K562 (cell line): ENCODE measurements around the gene SNX14. TPM values are rescaled to one million over a fixed set of nuclear protein-coding genes. Genes with fewer than 3 reads are reported as not detected.

Experiments used
- CREBBP ChIP-seq: IDR thresholded peaks from one replicate; pipeline ENCODE4 v1.6.1; 2012; ENCODE audit warnings: low read depth, mild to moderate bottlenecking, control low read depth, inconsistent platforms, low read length
- DACH1 ChIP-seq: fragments of 450-650 bp; IDR thresholded peaks from 2 replicates; pipeline ENCODE4 v1.6.1; 2018; ENCODE audit not compliant: partially characterized antibody
- ELF1 ChIP-seq: fragments of 200-800 bp; sonication (Bioruptor generic); IDR thresholded peaks from 2 replicates; pipeline ENCODE4 v1.6.1; 2016; ENCODE audit warnings: missing genetic modification characterization, missing compliant biosample characterization
- FOXA3 ChIP-seq, 2 experiments: fragments of 450-650 bp in 1 of 2; sonication (generic) in 1 of 2; formaldehyde crosslinking; IDR thresholded peaks in 1 of 2; conservative IDR thresholded peaks in 1 of 2; 2 replicates each; pipeline versions ENCODE4 v1.4.0 to v1.8.0; 2020 to 2022; ENCODE audit warnings: mild to moderate bottlenecking in 2 of 2, missing genetic modification reagents in 1 of 2
- HDAC1 ChIP-seq, 2 experiments: fragments of 450-650 bp; IDR thresholded peaks; 2 replicates each; pipeline ENCODE4 v1.6.1; 2016 to 2017; ENCODE audit warnings: inconsistent platforms in 1 of 2, mild to moderate bottlenecking in 1 of 2, moderate library complexity in 1 of 2
- HIVEP1 ChIP-seq: fragments of 250-450 bp; sonication (Bioruptor Pico); IDR thresholded peaks from 2 replicates; pipeline ENCODE4 v1.4.0; 2020; ENCODE audit warnings: mild to moderate bottlenecking
- L3MBTL2 ChIP-seq: fragments of 450-650 bp; IDR thresholded peaks from 2 replicates; pipeline ENCODE4 v1.6.1; 2016; ENCODE audit warnings: mild to moderate bottlenecking, moderate library complexity
- MCM2 ChIP-seq: fragments of 450-650 bp; IDR thresholded peaks from 2 replicates; pipeline ENCODE4 v1.6.1; 2017; ENCODE audit warnings: low read depth, mild to moderate bottlenecking
- MEF2D ChIP-seq: conservative IDR thresholded peaks from 2 replicates; pipeline ENCODE4 v1.6.1; 2016; ENCODE audit warnings: low read depth, missing genetic modification characterization, missing compliant biosample characterization
- NONO ChIP-seq, 2 experiments: fragments of 200-400 bp in 1 of 2; fragments of 450-650 bp in 1 of 2; formaldehyde crosslinking in 1 of 2; IDR thresholded peaks; 2 replicates each; pipeline ENCODE4 v1.6.1; 2017; ENCODE audit warnings: low read depth in 2 of 2, mild to moderate bottlenecking in 2 of 2, moderate library complexity in 2 of 2, low read length in 1 of 2
- PHF21A ChIP-seq: fragments of 450-650 bp; IDR thresholded peaks from 2 replicates; pipeline ENCODE4 v1.6.1; 2017; ENCODE audit warnings: low read depth, borderline replicate concordance
- SRSF7 ChIP-seq: fragments of 200-400 bp; formaldehyde crosslinking; optimal IDR thresholded peaks from 2 replicates; pipeline ENCODE3; 2017; ENCODE audit warnings: mild to moderate bottlenecking, low read depth, low read length
- ZBTB17 ChIP-seq: fragments of 450-650 bp; formaldehyde crosslinking; IDR thresholded peaks from 2 replicates; pipeline ENCODE4 v1.4.0; 2020; ENCODE audit warnings: mild to moderate bottlenecking
- ZNF253 ChIP-seq: fragments of 250-450 bp; sonication (Bioruptor Pico); conservative IDR thresholded peaks from 2 replicates; pipeline ENCODE4 v1.6.1; 2021; ENCODE audit warnings: mild to moderate bottlenecking
- ZNF699 ChIP-seq: fragments of 250-450 bp; sonication (Bioruptor Pico); IDR thresholded peaks from 2 replicates; pipeline ENCODE4 v1.8.0; 2021; ENCODE audit warnings: mild to moderate bottlenecking, moderate library complexity; ENCODE audit not compliant: insufficient replicate concordance
- polyA plus RNA-seq, 8 experiments: library from polyadenylated mRNA; depleted of rRNA in 4 of 8; stranded (reverse) in 5 of 8; unstranded in 3 of 8; fragments of >200 nt; fragmentation: Nextera tagmentation in 2 of 8; fragmentation: Illumina TruSeq in 1 of 8; extraction: Ambion mirVana in 2 of 8; extraction: Trizol in 1 of 8; gene quantifications; 2 replicates each; pipeline versions ENCODE4 v1.2.1 to v1.2.3, GENCODE V29; 2011 to 2014; ENCODE audit warnings: inconsistent platforms in 1 of 8, missing spikeins in 1 of 8
- total RNA-seq, 7 experiments: library from RNA; depleted of rRNA in 6 of 7; stranded (reverse); fragments of >200 nt in 6 of 7; fragmentation: Illumina TruSeq in 2 of 7; extraction: Trizol in 2 of 7; gene quantifications; 2 replicates each; pipeline versions ENCODE4 v1.2.1 to v1.2.3, GENCODE V29; 2011 to 2021; ENCODE audit warnings: low replicate concordance in 1 of 7
- TF ChIP-seq, protein P1 (sequence below): fragments of 450-650 bp; IDR thresholded peaks from 2 replicates; pipeline ENCODE4 v1.7.0; 2016; ENCODE audit warnings: borderline replicate concordance
- TF ChIP-seq, protein P2 (sequence below), 2 experiments: fragments of 450-650 bp in 1 of 2; sonication (generic) in 1 of 2; formaldehyde crosslinking; conservative IDR thresholded peaks; 2 replicates each; pipeline versions ENCODE4 v1.4.0 to v1.8.1; 2020 to 2022; ENCODE audit warnings: mild to moderate bottlenecking in 1 of 2, missing genetic modification reagents in 1 of 2
- TF ChIP-seq, protein P3 (sequence below): fragments of 250-450 bp; sonication (Bioruptor Pico); IDR thresholded peaks from 2 replicates; pipeline ENCODE4 v1.4.0; 2020; ENCODE audit warnings: mild to moderate bottlenecking
- TF ChIP-seq, protein P4 (sequence below): fragments of 250-450 bp; sonication (Bioruptor Pico); IDR thresholded peaks from 2 replicates; pipeline ENCODE4 v1.8.0; 2022; ENCODE audit warnings: inconsistent platforms, mild to moderate bottlenecking, moderate library complexity, borderline replicate concordance
- TF ChIP-seq, protein P5 (sequence below): fragments of 450-650 bp; formaldehyde crosslinking; IDR thresholded peaks from 2 replicates; pipeline ENCODE4 v1.4.0; 2022; ENCODE audit warnings: missing genetic modification characterization

The SNX14 gene
- total and polyA plus RNA-seq, 9 of the 15 experiments (the other 6 are each of a cell fraction or from before 2014, with no cell fraction given), result 46.5 to 140 (median 71.2) TPM

DNA sequence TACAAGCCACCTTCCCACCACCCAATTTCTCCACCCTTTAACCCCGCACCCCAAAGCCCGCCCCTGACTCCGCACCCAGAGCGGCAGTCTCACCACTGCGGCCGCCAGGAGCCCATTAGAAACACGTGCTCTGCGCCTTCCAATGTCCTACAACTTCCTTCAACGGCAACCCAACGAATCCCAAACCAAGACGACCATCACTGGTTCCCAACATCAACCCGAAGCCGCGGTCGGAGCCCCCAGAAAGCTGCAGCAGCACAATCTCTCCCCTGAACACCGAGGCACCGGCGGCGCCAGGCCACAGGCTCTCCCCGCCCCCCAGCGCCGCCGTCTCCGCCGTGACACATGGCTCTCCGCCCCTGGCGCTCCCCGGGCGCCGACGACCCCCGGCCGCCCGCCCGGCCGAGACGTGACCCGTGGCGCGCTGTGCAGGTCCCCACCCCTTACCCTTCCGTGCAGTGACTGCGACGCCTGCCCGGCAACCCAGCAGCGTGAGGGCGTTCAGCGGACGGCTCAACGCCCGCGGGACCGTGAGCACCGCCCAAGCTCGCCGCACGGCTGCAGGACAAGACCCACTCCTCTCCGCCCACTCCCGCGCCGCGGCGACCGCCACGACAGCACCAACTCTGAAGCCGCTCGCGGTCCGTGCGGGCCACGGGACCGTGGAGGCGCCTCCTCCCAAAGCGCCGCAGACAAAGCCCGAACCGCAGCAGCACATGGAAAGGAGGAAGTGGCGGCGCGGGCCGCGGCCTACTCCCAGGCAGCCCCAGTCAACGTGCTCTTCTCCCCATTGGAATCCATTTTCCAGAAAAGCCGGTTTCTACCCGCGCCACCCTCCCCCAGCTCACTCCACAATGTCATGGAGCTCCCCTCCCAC lies 48.5 kb upstream of the SNX14 start (continued):
- TF ChIP-seq L3MBTL2 (peak; percentile 39; the same call in 1 of the 2 replicates), FOXA3 (CRISPR knock-in tag; conservative IDR thresholded peaks at IDR 0.05 in 1 of 2, IDR thresholded peaks at IDR 0.05 in 1 of 2) (no peak), NONO (IDR thresholded peaks at IDR 0.05; ENCODE audit: low read depth in 2 of 2, low read length in 1 of 2) (peak; percentile 33 to 51; a peak in 2 of 4 replicates), HIVEP1 (no peak), ZNF253 (no peak), ELF1 (tag) (peak; percentile 52; the same call in 1 of the 2 replicates), CREBBP (no peak), ZBTB17 (CRISPR knock-in tag) (0 out of 2 replicates have a peak, but pooled peaks have one; percentile 50), SRSF7 (no peak), PHF21A (no peak), MEF2D (tag) (no peak), DACH1 (no peak), MCM2 (no peak), HDAC1 (IDR thresholded peaks at IDR 0.05) (peak in 1 of 2 experiments; percentile 97; a peak in 2 of 4 replicates), ZNF699 (CRISPR knock-in tag) (no peak)
- TF ChIP-seq, protein P1, sequence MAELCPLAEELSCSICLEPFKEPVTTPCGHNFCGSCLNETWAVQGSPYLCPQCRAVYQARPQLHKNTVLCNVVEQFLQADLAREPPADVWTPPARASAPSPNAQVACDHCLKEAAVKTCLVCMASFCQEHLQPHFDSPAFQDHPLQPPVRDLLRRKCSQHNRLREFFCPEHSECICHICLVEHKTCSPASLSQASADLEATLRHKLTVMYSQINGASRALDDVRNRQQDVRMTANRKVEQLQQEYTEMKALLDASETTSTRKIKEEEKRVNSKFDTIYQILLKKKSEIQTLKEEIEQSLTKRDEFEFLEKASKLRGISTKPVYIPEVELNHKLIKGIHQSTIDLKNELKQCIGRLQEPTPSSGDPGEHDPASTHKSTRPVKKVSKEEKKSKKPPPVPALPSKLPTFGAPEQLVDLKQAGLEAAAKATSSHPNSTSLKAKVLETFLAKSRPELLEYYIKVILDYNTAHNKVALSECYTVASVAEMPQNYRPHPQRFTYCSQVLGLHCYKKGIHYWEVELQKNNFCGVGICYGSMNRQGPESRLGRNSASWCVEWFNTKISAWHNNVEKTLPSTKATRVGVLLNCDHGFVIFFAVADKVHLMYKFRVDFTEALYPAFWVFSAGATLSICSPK, result no peak
- TF ChIP-seq, protein P2, sequence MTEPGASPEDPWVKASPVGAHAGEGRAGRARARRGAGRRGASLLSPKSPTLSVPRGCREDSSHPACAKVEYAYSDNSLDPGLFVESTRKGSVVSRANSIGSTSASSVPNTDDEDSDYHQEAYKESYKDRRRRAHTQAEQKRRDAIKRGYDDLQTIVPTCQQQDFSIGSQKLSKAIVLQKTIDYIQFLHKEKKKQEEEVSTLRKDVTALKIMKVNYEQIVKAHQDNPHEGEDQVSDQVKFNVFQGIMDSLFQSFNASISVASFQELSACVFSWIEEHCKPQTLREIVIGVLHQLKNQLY (CRISPR knock-in tag; conservative IDR thresholded peaks at IDR 0.05), result no peak
- TF ChIP-seq, protein P3, sequence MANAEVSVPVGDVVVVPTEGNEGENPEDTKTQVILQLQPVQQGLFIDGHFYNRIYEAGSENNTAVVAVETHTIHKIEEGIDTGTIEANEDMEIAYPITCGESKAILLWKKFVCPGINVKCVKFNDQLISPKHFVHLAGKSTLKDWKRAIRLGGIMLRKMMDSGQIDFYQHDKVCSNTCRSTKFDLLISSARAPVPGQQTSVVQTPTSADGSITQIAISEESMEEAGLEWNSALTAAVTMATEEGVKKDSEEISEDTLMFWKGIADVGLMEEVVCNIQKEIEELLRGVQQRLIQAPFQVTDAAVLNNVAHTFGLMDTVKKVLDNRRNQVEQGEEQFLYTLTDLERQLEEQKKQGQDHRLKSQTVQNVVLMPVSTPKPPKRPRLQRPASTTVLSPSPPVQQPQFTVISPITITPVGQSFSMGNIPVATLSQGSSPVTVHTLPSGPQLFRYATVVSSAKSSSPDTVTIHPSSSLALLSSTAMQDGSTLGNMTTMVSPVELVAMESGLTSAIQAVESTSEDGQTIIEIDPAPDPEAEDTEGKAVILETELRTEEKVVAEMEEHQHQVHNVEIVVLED (CRISPR knock-in tag), result 0 out of 2 replicates have a peak, but pooled peaks have one; percentile 18
- TF ChIP-seq, protein P4, sequence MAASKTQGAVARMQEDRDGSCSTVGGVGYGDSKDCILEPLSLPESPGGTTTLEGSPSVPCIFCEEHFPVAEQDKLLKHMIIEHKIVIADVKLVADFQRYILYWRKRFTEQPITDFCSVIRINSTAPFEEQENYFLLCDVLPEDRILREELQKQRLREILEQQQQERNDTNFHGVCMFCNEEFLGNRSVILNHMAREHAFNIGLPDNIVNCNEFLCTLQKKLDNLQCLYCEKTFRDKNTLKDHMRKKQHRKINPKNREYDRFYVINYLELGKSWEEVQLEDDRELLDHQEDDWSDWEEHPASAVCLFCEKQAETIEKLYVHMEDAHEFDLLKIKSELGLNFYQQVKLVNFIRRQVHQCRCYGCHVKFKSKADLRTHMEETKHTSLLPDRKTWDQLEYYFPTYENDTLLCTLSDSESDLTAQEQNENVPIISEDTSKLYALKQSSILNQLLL (CRISPR knock-in tag), result no peak
- TF ChIP-seq, protein P5, sequence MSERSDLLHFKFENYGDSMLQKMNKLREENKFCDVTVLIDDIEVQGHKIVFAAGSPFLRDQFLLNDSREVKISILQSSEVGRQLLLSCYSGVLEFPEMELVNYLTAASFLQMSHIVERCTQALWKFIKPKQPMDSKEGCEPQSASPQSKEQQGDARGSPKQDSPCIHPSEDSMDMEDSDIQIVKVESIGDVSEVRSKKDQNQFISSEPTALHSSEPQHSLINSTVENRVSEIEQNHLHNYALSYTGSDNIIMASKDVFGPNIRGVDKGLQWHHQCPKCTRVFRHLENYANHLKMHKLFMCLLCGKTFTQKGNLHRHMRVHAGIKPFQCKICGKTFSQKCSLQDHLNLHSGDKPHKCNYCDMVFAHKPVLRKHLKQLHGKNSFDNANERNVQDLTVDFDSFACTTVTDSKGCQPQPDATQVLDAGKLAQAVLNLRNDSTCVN (CRISPR knock-in tag), result no peak
